ENCODE results near the gene INF2. TPM values are rescaled to one million over a fixed set of nuclear protein-coding genes. Genes with fewer than 3 reads are reported as not detected.

INF2 gene
- polyA plus RNA-seq, 10 donors: 31.6 to 57.0 (median 43.3) TPM

DNA sequence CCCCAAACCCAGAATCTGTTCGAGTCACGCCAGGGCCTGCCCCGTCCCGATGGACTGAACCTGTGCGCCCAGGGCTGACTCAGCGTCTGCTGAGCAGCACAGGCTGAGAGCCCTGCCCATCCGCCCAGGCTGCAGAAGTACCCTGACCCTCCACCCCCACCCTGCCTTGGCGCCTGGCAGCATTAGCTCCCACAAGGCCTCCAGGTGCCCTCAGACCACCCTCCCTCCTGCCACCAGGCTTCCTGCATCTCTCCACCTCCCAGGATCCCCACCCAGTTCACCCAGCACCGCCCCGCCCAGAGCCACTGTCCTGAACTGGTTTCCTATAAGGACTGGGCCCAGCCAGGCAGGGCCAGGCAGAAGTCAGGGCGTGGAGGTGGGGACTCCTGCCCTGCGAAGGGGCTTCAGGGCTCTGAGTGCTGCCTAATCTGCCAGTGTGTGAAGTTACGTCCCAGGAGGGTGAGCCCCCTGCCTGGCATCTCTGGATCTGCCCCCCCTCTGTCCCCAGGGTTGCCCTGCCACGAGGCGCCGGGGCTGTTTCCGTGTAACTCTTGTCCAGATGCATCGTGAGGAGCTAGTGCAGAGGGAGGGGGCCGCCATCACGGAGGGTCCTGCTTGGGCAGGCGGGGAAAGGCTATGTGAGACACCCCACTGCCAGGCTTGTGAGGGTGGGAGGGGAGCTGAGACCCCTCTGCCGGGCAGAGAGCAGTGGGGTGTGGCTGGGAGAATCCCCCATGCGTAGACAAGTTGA lies 43.7 kb downstream of the INF2 start:
- DNase-seq: no peak

DNA sequence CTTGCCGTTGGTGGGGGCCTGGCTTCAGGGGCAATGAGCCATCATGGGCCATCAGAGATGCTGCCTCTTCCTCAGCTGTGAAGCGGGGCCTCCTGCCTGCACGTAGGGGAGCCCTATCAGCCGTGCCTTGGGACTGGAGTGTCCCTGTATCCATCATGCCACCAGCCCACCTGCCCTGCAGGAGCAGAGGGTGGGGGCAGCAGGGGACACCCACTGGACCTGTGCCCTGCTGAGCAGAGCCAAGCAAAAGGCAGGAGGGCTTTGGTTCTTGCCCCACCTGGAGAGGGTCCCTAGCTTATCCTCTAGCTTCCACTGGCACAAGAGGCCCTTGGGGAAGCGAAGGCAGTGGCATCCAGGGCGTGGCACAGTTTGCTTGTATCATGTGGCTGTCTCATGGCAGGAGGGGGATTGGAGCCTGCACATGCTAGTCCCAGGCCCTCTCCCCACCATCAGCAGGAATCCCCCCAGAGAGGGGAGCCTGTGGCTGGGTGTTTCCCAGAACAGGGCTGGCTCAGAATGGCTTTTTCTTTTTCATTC lies 44.7 kb downstream of the INF2 start:
- no peak for DNase-seq

DNA sequence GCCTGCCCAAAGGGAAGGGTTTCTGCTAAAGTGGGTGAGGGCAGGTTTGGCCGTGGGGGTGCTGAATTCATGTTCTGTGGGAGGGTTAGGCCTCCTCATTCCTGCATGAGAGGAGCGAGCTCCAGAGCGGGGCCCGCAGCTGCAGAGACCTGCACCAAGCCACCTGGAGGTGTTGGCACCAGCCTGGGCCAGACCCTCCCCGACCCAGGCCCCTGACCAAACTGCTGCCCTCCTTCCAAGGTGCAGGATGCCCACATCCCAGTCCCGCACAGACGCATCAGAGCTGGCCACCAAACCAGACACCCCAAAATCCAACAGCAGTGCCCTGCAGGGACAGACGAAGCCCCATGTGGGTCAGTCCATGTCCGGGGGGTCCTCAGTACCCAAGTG lies 45.2 kb downstream of the INF2 start:
- no peak for DNase-seq

DNA sequence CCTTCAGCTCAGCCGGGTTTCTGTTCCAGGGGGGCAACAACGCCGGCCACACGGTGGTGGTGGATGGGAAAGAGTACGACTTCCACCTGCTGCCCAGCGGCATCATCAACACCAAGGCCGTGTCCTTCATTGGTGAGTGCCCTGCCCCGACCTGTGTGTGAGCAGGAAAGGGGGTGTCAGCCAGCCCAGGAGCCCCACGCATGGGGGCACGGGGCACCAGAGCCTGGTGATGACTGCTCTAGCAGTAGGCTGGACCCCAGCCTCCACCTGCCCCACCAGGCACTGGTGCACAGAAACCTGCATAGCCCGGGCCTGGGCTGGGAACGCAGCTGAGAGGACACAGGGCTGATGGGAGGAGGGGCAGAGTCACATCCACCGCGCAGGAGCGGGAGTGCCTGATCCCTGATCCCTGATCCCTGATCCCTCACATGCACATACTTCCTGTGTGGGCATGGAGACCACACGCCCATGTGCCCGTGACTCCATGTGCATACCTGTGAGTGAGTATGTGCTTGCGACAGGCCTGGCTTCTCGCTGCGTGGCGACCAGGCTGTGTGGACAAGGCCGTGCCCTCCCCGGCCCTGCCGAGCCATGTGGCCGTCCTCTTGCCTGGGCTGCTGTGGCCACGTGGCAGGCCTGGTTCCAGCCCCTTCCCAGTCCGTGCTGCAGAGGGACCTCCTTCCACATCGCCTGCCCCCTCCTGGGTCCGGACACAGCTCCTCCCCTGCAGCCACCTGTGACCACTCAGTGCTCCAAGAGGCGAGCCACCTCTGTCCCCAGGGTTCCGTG lies 45.8 kb downstream of the INF2 start:
- DNase-seq: no peak

DNA sequence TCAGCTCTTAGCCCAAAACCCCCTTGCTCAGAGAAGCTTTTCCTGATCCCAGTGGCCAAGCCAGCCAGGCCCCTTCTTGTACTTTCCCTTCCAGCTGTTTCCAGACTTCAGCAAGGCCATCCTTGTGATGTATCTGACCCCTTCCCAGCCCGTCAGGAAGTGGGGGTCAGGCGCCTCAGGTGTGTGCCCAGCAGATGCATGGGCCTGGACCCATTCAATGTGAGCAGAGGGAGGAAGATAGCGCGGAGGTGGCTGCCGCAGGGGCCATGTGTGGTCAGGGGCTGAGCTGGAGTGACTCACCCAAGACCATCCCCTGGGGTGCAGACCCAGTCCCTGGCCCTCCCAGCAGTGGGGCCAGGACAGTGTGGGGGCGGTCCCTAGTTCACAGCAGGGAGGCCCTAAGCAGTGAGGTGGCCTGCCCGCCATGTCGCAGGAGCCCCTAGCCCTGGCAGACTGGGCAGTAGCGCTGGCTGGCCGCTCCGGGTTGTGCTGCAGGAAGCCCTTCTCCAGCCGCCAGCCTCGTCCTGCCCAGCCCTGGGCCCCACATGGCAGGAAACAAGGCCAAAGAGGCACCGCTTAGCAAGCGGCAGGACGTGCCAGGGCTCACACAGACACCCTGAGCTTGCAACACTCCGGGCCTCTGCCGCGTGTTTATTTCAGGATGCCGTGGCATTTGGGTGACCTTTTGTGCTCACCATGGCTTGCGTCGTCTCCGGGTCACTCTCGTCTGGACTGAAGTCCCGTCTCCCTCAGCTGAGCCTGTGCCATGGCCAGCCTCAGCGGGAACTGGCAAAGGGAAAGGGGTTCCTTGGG lies 46.6 kb downstream of the INF2 start:
- DNase-seq: peak; percentile 48 to 78 (median 55)

DNA sequence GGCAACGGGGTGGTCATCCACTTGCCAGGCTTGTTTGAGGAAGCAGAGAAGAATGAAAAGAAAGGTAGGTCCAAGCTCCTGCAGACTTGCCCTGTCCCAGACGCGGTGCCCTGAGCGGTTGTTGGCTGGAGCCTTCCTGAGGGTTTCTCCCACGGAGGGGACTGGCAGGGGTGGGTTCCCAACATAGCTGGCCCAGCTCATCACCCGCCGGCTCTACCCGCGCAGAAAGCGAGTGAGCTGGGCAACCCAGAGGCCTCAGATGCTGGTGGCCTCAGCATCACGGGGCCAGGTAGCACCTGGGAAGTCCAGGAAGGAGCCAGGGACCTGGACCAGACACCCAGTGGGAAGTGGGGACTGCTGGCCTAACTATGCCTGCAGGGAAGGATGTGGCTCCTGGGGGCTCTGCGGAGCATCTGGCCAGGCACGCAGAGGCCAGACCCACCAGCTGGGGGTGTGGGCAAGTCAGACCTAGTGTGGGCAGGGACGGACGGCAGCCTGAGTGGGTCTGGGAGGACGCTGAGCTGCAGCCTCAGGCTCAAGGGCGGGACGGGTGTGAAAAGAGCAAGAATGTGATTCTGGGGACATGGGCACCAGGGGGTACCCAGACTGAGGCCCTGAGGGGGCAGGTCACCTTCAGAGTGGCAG lies 49.1 kb downstream of the INF2 start:
- DNase-seq: no peak

DNA sequence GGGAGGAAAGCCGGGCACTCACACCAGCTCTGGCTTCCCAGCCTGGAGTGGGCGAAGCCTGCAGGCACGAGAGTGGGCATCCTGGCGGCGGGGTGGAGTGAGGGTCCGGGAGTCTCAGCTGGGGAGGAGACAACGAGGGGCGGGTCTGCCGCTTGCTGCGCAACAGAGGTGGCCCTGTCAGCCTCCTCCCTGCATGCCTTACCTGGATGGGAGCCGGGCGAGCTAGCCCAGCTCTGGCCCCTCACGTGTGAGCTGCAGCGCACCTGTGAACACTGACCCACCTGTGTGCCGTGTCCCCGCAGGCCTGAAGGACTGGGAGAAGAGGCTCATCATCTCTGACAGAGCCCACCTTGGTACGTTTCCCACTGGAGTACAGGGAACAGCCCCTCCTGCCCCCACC lies 49.6 kb downstream of the INF2 start:
- DNase-seq: no peak

DNA sequence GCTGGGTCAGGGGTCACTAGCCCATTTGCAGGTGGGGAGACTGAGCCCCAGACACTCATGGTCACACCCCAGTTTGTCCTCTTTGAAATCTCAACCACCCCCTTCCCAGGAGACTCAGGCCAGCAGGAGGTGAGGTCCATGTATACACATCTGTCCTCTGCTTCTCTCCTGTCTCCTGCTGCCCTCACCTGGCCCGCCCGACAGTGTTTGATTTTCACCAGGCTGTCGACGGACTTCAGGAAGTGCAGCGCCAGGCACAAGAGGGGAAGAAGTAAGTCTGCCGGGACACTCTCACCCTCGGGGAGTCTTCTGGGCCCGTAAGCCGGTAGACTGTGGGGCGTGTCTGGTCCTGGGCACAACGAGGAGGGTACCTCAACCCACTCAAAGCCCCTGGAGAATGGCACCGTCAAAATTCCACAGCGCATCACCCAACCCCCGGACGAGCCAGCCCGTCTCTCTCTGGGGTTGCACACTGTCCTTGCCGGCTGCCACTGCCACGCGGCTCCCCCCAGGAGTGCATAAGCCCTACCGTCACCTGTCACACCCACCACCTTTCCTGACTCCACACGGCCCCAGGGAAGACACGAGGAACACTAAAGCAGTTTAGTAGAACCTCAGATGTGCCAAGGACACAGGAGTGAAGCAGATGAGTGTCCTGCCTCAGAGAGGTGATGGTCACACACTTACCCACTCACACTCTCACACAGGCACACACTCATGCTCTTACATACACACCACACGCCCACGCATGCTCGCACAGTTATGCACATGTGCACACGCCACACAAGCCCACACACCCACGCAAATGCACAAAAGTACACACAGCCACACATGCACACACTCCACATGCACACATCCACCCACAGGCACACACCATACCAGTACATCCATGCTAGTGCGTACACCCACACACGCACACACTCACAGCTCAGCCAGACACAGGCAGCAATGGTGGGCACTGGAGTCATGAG lies 50.4 kb downstream of the INF2 start:
- no peak for DNase-seq

DNA sequence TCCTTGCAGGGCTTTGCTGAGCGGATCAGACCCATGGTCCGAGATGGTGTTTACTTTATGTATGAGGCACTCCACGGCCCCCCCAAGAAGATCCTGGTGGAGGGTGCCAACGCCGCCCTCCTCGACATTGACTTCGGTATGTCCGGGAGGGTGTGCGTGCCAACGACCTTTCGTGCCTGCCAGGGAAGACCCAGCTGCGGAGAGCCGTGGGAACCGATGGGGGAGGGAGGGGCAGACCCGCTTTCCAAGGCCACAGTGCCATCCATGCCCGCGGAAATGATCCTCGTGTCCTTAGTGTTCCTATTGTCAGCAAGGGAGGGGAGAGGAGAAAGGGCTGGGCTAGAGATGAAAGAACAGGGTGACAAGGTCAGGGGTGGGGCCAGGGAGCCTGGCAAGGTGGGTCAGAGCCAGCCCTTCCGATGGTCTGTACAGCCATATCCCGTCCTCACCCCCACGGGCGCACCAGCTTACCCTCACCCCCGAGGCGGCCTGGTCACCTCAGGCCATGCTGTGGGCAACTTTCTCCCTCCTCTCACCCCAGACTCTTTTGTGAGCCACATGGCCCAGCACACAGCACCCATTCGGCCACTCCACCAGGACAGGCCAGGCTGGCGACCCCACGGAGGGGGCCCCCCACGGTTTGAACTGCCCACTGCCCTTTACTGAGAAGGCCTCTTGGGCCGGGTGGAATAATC lies 51.8 kb downstream of the INF2 start:
- no peak for DNase-seq

DNA sequence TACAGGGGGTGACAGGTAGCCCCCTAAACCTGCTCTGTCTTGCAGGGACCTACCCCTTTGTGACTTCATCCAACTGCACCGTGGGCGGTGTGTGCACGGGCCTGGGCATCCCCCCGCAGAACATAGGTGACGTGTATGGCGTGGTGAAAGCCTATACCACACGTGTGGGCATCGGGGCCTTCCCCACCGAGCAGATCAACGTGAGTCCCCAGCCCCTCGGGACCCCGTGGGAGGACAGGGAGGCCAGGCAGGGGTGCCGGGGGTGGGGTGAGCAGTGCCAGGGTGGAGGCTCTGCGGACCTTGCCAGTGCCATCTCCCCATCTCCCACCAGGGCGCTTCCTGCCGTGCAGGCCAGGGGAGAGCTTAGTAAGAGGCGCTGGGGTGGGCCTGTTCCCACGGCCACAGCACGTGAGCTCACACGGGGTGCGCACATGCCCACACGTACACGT lies 52.4 kb downstream of the INF2 start:
- DNase-seq: no peak

DNA sequence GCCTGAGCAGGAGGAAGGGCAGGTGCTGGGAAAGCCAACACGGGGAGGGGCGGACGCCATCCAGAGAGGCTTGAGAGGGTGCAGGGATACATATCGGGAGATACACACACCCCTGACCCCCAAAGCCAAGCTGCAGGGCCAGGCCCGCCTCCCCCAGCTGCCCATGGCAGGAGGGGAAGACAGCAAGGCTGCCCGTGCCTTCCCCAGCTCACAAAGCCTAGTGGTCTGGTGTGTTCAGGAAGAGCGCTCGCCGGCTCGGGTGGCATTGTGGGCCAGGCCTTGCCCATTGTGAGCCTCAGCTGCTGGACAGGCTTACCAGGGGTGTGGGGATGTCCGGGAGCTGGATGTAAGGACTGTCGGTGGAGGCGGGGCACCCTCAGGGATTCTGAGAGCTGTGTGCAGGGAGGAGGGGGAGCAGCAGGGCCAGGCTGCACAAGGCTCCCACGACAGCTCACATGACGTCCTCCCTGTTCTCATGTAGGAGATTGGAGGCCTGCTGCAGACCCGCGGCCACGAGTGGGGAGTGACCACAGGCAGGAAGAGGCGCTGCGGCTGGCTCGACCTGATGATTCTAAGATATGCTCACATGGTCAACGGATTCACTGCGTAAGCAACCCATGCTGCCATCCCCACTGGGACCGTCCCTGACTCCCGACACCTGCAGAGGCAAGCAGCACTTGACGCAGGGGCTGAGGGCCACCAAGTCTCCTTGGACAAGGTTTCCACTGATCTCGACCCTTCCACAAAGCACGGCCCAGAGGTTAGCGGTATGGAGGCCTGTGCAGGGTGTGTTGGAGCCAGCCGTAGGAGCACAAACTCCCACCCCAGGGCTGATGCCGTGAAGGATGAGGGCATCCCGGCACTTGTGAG lies 53.4 kb downstream of the INF2 start:
- DNase-seq: no peak

DNA sequence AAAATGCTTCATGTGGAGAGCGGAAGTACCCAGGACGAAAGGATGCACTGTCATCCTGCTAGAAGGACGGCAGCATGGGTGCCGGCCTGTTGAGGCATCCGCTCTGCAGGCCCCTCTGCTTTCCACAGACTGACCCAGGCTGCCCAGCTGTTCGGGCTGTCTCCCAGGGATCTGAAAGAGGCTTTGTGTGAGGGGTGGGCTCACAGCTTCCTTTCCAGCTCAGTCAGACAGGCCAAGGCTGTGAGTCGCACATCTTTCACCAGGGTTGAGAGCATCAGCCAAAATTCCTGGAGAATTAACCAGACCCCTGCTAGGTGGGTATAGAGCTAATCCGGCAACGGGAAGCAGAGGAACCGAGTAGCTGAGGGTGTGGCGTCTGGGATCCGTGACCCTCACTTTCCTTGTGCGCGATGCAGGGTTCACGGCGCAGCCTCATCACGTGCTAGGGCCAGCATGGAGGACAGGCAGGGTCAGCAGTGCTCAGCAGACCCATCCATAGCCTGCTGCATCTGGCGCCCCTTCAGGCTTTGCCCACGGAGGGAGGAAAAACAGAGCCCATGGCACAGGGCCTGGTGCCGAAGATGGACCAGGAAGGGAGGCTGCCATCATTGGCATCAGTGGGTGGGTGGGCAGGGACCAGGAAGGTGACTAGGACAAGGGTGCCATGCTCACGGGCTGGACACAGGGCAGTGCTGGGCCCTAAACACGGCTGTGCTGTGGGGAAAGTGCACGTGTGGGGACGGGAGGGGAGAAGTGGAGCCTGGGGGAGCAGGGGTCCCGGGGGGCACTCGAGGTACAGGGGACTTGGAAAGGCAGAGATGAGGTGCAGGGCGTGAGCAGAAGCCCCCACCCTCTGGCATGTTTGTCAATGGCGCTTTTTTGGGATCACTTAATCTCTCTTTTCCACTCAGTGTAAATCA lies 54.3 kb downstream of the INF2 start:
- DNase-seq: peak in 1 of 3 donors; percentile 38

DNA sequence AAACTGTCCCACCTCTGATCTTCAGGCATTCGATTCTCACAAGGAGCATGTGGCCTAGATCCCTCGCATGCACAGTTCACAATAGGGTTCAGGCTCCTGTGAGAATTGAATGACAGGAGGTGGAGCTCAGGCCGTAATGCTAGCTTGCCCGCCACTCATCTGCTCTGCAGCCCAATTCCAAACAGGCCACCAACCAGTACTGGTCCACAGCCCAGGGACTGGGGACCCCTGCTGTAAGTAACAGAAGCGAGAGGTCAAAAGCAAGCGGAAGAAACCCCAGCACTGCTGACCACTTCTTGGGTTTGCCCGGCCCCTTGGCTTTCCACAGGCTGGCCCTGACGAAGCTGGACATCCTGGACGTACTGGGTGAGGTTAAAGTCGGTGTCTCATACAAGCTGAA lies 55.1 kb downstream of the INF2 start:
- no peak for DNase-seq

DNA sequence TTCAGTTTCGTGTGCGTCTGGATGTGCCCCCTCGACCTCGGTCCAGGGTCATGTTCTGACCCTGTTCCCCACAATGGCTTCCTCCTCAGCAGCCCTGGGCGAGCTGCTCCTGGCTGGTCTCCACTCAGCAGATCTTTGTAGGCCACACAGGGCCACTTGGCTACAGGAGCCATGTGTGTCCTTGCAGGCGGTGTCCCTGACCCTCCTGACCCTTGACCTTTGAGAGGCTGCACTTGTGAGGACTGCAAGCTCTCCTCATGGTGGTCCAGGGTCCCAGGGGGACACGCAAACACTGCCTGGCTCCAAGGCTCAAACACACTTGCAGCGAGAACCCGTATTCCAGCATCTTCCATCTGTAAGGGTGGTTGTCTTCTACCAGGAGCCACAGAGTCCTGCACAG lies 56.0 kb downstream of the INF2 start:
- no peak for DNase-seq

DNA sequence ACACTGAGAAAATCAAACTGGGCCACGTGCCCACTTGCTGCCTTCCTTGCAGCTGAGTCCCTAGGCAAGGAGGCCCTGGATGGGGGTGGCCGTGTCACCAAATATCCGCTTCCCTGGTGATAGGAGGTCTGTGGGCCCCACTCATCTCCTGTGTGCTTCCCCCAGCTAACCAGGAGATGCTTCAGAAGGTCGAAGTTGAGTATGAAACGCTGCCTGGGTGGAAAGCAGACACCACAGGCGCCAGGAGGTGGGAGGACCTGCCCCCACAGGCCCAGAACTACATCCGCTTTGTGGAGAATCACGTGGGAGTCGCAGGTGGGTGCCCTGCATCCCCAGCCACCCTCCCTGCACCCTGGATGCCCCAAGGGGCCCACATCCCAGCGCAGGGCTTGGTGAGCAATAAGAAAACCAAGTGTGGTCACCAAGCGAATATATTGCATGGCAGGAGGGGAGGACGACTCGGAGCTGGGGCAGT lies 56.7 kb downstream of the INF2 start:
- no peak for DNase-seq

DNA sequence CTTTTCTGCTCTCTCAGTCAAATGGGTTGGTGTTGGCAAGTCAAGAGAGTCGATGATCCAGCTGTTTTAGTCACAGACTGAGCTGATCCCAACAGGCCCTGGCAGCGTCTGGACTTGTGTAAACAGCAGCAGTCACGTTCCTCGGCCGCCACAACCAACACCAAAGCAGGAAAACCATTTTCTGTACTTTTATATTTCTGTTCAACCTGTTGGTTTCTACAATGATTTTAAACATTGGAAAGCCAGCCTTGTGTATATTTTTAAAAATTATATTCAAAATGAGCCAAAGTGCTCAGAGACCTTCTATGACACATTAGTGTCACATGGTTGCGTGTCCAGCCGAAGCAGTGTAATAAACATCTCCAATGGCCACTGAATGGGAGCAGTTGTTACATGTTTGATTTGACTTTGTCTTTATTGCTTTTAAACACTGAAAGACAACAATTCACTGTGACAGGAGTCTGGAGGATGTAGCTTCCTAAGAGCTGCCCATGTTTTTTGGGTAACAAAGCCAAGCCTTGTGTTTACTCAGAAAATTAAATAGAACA lies 57.6 kb downstream of the INF2 start:
- no peak for DNase-seq

DNA sequence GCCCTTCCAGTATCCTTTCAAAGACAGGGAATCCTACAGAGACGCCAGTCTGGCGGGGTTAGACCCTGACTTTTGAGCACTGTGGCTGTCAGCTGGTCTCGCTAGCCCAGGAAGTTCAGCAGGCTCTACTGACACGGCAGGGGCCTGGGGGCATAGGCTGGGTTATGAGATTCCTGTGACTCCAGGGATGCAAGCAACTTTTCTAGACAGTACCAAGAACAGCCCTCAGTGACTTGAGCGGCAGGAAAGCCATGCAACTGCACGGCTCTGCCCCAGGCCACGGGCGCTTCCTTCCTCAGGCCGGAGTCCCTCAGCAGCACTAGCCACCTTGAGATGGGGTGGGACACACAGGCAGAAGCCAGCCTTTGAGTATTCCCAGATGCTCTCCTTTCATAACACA lies 58.5 kb downstream of the INF2 start:
- DNase-seq: no peak
